NB4 (cell line): ENCODE data around the gene HOXB2.

Experiments used
- DNase-seq: peaks from one replicate; pipeline ENCODE4 v3.0.0; 2010; ENCODE audit warnings: low read depth
- H3K4me3 ChIP-seq: one replicate; pipeline ENCODE4 v1.5.1; 2011; ENCODE audit warnings: mild to moderate bottlenecking, low read depth, low read length, moderate library complexity
- MYC ChIP-seq: IDR thresholded peaks from 2 replicates; pipeline ENCODE4 v1.6.1; 2011; ENCODE audit warnings: low read depth, low read length
- POLR2A ChIP-seq: IDR thresholded peaks from 2 replicates; pipeline ENCODE4 v1.6.1; 2011; ENCODE audit warnings: mild to moderate bottlenecking; ENCODE audit not compliant: insufficient read length; ENCODE audit errors: extremely low read depth
- TF ChIP-seq, protein P1 (sequence below): IDR thresholded peaks from 2 replicates; pipeline ENCODE4 v1.6.1; 2011; ENCODE audit warnings: low read depth, low read length
- TF ChIP-seq, protein P2 (sequence below): IDR thresholded peaks from one replicate; pipeline ENCODE4 v1.5.1; 2012; ENCODE audit warnings: low read depth, low read length

Gene HOXB2

DNA sequence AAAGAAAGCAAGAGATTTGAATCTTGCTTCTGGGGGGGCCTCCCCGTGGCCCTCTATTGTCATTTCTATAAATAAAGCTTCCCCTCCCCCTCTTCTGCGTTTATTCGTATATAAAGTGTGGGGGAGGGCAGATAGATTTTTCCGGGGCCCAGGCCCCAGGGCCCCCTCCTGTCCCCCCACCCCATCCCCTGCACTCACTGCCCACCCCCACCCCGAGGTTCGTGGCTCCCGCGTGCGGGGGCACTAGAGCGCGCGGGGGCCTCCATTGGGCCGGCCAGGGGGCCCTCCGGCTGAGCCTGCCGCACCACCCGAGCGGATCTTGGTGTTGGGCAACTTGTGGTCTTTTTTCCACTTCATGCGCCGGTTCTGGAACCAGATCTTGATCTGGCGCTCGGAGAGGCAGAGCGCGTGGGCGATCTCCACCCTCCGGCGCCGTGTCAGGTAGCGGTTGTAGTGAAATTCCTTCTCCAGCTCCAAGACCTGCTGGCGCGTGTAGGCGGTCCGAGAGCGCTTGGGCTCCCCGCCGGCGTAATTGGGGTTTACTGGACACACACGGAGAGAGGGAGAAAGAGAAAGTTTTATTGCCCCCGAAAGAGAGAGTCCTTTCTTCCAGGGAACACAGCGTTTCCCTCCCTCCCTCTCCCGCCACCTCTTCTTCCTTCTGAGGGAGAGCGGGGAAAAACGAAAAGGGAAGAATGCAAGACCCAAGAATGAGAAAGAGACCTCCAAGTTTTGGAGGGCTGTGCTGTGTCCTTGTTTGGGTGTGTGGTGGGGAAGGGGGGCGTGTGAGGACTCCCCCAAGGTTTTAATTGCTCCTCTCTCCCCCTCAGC lies 31.8 kb upstream of the HOXB2 start:
- TF ChIP-seq MYC, result no peak
- TF ChIP-seq POLR2A, result no peak
- TF ChIP-seq, protein P1, sequence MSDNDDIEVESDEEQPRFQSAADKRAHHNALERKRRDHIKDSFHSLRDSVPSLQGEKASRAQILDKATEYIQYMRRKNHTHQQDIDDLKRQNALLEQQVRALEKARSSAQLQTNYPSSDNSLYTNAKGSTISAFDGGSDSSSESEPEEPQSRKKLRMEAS, result no peak
- H3K4me3 ChIP-seq, result no peak overlapping the region
- no peak for DNase-seq

DNA sequence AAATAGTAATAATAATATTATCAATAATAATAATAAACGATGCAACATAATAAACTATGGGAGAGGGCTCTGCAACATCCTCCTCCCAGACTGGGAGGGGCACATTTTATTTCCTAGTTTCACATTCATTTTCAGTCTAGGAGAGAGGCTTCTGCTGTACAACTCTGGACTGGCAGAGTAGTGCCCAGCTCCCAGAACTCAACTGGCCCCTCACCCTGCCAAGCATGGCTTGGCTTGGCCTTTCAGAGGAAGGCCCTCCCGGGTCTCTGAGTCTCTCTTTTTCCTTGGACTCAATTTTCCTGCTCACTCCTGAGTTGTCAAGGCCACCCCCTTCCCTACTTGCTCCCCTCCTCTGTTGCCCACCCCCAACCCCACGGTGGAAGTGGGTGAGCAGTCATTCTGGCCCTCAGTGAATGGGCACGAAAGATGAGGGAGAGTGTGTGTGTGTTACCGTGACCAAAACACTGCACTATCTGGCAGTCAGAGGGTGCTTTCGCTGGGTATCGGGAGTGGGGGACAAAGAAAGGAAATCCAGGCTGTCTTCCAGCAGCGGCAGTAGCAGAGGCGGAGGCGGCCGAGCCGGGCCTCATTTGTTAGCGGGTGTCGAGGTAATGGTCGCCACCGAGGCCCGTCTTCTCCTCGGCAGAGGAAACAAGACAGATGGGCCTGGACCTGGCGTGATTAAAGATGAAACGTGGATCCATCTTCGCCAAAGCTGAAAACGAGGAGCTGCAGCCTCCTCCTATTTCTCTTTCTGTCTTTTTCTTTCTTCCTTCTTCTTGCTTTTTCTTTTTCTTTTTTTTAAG lies 31.0 kb upstream of the HOXB2 start:
- TF ChIP-seq, protein P1, result no peak
- TF ChIP-seq POLR2A (no peak), MYC (no peak)
- TF ChIP-seq, protein P2, sequence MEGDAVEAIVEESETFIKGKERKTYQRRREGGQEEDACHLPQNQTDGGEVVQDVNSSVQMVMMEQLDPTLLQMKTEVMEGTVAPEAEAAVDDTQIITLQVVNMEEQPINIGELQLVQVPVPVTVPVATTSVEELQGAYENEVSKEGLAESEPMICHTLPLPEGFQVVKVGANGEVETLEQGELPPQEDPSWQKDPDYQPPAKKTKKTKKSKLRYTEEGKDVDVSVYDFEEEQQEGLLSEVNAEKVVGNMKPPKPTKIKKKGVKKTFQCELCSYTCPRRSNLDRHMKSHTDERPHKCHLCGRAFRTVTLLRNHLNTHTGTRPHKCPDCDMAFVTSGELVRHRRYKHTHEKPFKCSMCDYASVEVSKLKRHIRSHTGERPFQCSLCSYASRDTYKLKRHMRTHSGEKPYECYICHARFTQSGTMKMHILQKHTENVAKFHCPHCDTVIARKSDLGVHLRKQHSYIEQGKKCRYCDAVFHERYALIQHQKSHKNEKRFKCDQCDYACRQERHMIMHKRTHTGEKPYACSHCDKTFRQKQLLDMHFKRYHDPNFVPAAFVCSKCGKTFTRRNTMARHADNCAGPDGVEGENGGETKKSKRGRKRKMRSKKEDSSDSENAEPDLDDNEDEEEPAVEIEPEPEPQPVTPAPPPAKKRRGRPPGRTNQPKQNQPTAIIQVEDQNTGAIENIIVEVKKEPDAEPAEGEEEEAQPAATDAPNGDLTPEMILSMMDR, result no peak
- no peak for DNase-seq
- no peak overlapping the region for H3K4me3 ChIP-seq

DNA sequence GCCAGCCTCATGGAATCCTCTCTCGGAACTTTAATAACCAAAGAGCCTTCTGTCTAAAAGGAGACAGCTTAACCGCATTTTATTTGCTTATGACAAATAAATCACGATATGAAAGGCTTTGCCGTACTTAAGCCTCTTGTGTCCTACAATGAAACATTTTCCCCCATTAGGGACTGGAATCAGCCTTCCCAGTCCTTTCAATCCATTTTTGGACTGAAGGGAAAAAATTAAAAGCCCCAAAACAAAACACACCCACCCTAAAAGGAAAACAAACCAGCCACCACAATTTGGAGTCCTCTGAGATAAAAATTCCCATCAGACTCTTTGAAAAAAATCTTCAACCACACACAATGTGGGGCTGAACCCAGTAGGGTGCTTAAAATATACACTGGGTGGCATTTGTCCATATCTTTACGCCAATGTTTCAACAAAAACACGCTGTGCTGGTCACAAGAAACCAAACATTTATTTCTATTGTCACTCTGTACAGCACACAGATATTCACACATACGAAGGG lies 30.2 kb upstream of the HOXB2 start:
- DNase-seq, result no peak
- H3K4me3 ChIP-seq, result no peak overlapping the region
- TF ChIP-seq, protein P2, result no peak
- TF ChIP-seq MYC, result no peak
- TF ChIP-seq POLR2A, result no peak
- TF ChIP-seq, protein P1, result no peak

DNA sequence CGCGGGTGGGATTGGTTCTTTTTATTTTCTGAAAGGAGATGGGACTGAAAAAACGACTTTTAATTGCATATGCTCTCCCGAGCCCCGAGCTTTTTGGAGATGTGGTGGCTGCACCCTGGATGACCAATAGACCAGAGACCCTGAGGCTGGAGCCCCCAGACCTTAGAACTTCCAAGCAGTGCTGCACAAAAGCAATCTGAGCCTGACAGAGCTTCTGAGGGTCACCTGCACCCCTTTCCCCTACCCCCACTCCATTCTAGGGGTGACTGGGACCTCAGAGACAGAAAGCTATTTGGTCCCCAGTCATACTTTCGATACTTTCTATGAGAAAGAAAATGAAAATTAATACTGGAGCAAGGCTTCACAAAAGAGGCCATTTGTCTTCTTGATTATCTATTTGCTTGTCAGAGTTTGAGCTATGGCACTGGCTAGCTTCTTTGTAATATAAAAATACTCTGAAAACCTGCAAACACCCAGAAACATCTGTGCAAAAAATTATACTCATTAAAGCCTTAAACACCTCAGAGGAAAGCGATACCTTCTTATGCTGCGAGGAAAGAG lies 29.7 kb upstream of the HOXB2 start:
- TF ChIP-seq POLR2A (no peak), MYC (no peak)
- TF ChIP-seq, protein P1, result no peak
- TF ChIP-seq, protein P2, result no peak
- DNase-seq, result no peak
- H3K4me3 ChIP-seq, result no peak overlapping the region

DNA sequence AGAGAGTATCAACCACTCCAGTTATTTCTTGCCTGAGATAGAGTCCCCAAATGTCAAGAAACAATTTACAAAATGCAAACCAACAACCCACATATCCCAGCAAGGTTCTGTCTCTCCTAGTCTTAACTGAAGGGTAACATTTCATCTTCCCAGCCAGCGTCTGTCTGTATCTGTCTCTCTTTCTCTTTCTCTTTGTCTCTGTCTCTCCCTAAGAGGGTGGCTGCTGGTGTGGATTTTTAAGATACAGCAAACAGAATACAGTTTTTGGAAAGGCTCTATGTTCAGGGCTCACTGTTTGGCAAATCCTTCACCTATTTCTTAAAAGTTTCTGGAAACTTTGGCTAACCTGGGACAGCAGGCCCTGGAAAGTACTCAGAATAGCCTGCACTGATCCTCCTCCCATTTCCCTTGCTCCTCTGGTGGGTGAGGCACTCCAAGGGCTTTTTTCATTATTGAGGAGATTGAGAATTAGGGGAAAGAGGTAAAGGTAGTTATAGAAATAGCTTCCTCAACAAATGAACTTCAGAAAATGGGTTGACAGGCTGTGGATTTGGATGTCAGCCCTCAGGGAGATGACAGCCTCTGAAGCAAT lies 27.0 kb upstream of the HOXB2 start:
- H3K4me3 ChIP-seq, result no peak overlapping the region
- TF ChIP-seq POLR2A (no peak), MYC (no peak)
- TF ChIP-seq, protein P1, result no peak
- TF ChIP-seq, protein P2, result no peak
- DNase-seq, result no peak
